IPS DF 6.9 (cell line): ENCODE measurements around the gene TOMM40.

ENCODE experiments used
- DNase-seq: peaks from one replicate; pipeline ENCODE4 v3.0.0-alpha.2; 2013; ENCODE audit warnings: low read depth, low spot score
- H3K27ac ChIP-seq: one replicate; pipeline ENCODE4 v1.5.1; 2013; ENCODE audit warnings: low read length, control low read depth
- H3K27me3 ChIP-seq: 2 replicates; pipeline ENCODE4 v1.6.1; 2013; ENCODE audit warnings: mild to moderate bottlenecking, low read length; ENCODE audit not compliant: control insufficient read depth, insufficient read depth
- H3K36me3 ChIP-seq: 2 replicates; pipeline ENCODE4 v1.6.1; 2013; ENCODE audit warnings: low read length; ENCODE audit not compliant: control insufficient read depth, insufficient read depth
- H3K4me1 ChIP-seq: 2 replicates; pipeline ENCODE4 v1.6.1; 2013; ENCODE audit warnings: low read length; ENCODE audit not compliant: control insufficient read depth, insufficient read depth
- H3K4me3 ChIP-seq: 2 replicates; pipeline ENCODE4 v1.5.1; 2013; ENCODE audit warnings: mild to moderate bottlenecking, low read length
- H3K9me3 ChIP-seq: 2 replicates; pipeline ENCODE4 v1.6.1; 2013; ENCODE audit warnings: low read length, inconsistent platforms; ENCODE audit not compliant: control insufficient read depth, insufficient read depth
- WGBS: extraction: QIAGEN DNeasy Blood & Tissue Kit; methylation state at CpG from one replicate; pipeline ENCODE4 v1.1.7; 2013; ENCODE audit warnings: mixed read lengths, missing lambda C conversion rate; ENCODE audit not compliant: insufficient read length, insufficient coverage; 5-methylcytosine and 5-hydroxymethylcytosine counted together

The TOMM40 gene

DNA sequence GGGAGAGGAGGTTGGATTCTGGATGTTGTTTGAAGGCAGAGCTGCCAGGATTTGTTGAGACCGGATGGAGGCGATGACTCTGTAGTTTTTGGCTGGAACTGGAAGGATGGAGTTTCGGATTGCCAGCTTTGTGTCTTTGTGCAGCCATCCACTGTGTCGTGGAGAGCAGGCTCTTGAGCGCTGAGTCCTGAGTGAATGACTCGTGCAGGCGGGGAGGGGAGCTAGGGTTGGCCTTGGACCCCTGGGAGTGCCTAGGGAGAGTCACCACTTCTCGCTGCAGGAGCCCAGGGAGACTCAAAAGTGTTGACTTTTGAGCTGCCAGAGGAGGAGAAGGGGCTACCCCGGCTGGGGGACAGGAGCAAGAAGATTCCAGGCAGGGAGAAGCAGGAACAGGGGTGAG is 3.9 kb downstream of the TOMM40 start:
- no peaks in the 10 kb centered on the region for H3K27me3 ChIP-seq
- no peaks in the 10 kb centered on the region for H3K4me1 ChIP-seq
- no peaks in the 10 kb centered on the region for H3K9me3 ChIP-seq
- WGBS = no CpG with 5 or more reads among the region's 9 CpGs
- H3K4me3 ChIP-seq = no peak overlapping the region
- no peak for DNase-seq
- peaks cover 37% of the 10 kb centered on the region for H3K36me3 ChIP-seq
- no peak overlapping the region for H3K27ac ChIP-seq

- Histone ChIP-seq H3K4me1 (no peaks in the 10 kb centered on the region), H3K9me3 (no peaks in the 10 kb centered on the region), H3K27me3 (no peaks in the 10 kb centered on the region), H3K36me3 (peaks cover 52% of the 10 kb centered on the region), H3K27ac (no peak overlapping the region), H3K4me3 (no peak overlapping the region)
- no CpG with 5 or more reads among the region's 8 CpGs for WGBS
- no peak for DNase-seq
Measured at GRCh38 chr19:44897835-44898234, 6.8 kb downstream of the TOMM40 start.

- H3K9me3 ChIP-seq = no peaks in the 10 kb centered on the region
- no peaks in the 10 kb centered on the region for H3K27me3 ChIP-seq
- WGBS = no CpG with 5 or more reads among the region's 19 CpGs
- no peak overlapping the region for H3K4me3 ChIP-seq
- H3K27ac ChIP-seq = no peak overlapping the region
- peaks cover 2% of the 10 kb centered on the region; the same call in 1 of the 2 replicates for H3K4me1 ChIP-seq
- H3K36me3 ChIP-seq = peaks cover 35% of the 10 kb centered on the region
- no peak for DNase-seq
Measured at GRCh38 chr19:44900328-44901244, 9.5 kb downstream of the TOMM40 start.

DNA sequence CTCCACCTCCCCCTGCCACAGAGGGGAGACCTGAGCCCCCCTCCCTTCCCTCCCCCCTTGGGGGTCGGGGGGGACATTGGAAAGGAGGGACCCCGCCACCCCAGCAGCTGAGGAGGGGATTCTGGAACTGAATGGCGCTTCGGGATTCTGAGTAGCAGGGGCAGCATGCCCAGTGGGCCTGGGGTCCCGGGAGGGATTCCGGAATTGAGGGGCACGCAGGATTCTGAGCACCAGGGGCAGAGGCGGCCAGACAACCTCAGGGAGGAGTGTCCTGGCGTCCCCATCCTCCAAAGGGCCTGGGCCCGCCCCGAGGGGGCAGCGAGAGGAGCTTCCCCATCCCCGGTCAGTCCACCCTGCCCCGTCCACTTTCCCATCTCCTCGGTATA is 12.2 kb downstream of the TOMM40 start:
- Histone ChIP-seq H3K36me3 (peaks cover 27% of the 10 kb centered on the region), H3K27ac (no peak overlapping the region), H3K27me3 (no peaks in the 10 kb centered on the region), H3K4me3 (no peak overlapping the region), H3K4me1 (peaks cover 2% of the 10 kb centered on the region; the same call in 1 of the 2 replicates), H3K9me3 (no peaks in the 10 kb centered on the region)
- WGBS = no CpG with 5 or more reads among the region's 15 CpGs
- DNase-seq = no peak

GRCh38 chr19:44903602-44904425 is 12.8 kb downstream of the TOMM40 start:
- Histone ChIP-seq H3K4me3 (no peak overlapping the region), H3K9me3 (no peaks in the 10 kb centered on the region), H3K36me3 (peaks cover 32% of the 10 kb centered on the region), H3K4me1 (peaks cover 2% of the 10 kb centered on the region; the same call in 1 of the 2 replicates), H3K27me3 (no peaks in the 10 kb centered on the region), H3K27ac (no peak overlapping the region)
- no CpG with 5 or more reads among the region's 24 CpGs for WGBS
- no peak for DNase-seq

GRCh38 chr19:44904426-44904994 is 13.5 kb downstream of the TOMM40 start:
- no peak overlapping the region for H3K27ac ChIP-seq
- WGBS = no CpG with 5 or more reads among the region's 12 CpGs
- no peaks in the 10 kb centered on the region for H3K27me3 ChIP-seq
- DNase-seq = no peak
- peaks cover 2% of the 10 kb centered on the region; the same call in 1 of the 2 replicates for H3K4me1 ChIP-seq
- H3K4me3 ChIP-seq = no peak overlapping the region
- no peaks in the 10 kb centered on the region for H3K9me3 ChIP-seq
- H3K36me3 ChIP-seq = peaks cover 37% of the 10 kb centered on the region

DNA sequence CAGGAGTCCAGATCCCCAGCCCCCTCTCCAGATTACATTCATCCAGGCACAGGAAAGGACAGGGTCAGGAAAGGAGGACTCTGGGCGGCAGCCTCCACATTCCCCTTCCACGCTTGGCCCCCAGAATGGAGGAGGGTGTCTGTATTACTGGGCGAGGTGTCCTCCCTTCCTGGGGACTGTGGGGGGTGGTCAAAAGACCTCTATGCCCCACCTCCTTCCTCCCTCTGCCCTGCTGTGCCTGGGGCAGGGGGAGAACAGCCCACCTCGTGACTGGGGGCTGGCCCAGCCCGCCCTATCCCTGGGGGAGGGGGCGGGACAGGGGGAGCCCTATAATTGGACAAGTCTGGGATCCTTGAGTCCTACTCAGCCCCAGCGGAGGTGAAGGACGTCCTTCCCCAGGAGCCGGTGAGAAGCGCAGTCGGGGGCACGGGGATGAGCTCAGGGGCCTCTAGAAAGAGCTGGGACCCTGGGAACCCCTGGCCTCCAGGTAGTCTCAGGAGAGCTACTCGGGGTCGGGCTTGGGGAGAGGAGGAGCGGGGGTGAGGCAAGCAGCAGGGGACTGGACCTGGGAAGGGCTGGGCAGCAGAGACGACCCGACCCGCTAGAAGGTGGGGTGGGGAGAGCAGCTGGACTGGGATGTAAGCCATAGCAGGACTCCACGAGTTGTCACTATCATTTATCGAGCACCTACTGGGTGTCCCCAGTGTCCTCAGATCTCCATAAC is 14.5 kb downstream of the TOMM40 start, which contains the start of gene APOE:
APOE (plus strand) TSS at position 360 of the 724 bp plus-strand sequence. CDS start 829 bp downstream, outside the sequence.
- Histone ChIP-seq H3K27ac (no peak within 1 kb of the TSS), H3K4me3 (peak within 1 kb of the TSS; percentile 59), H3K9me3 (no peaks in the 10 kb centered on the region), H3K4me1 (peaks cover 2% of the 10 kb centered on the region; the same call in 1 of the 2 replicates), H3K36me3 (peaks cover 28% of the 10 kb centered on the region), H3K27me3 (no peaks in the 10 kb centered on the region)
- no CpG with 5 or more reads among the region's 20 CpGs for WGBS
- DNase-seq = no peak

- peaks cover 22% of the 10 kb centered on the region for H3K36me3 ChIP-seq
Measured at GRCh38 chr19:44907613-44908012, 16.6 kb downstream of the TOMM40 start.

DNA sequence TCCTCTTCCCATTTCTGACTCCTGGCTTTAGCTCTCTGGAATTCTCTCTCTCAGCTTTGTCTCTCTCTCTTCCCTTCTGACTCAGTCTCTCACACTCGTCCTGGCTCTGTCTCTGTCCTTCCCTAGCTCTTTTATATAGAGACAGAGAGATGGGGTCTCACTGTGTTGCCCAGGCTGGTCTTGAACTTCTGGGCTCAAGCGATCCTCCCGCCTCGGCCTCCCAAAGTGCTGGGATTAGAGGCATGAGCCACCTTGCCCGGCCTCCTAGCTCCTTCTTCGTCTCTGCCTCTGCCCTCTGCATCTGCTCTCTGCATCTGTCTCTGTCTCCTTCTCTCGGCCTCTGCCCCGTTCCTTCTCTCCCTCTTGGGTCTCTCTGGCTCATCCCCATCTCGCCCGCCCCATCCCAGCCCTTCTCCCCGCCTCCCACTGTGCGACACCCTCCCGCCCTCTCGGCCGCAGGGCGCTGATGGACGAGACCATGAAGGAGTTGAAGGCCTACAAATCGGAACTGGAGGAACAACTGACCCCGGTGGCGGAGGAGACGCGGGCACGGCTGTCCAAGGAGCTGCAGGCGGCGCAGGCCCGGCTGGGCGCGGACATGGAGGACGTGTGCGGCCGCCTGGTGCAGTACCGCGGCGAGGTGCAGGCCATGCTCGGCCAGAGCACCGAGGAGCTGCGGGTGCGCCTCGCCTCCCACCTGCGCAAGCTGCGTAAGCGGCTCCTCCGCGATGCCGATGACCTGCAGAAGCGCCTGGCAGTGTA is 17.2 kb downstream of the TOMM40 start:
- H3K9me3 ChIP-seq = no peaks in the 10 kb centered on the region
- no peaks in the 10 kb centered on the region for H3K27me3 ChIP-seq
- no CpG with 5 or more reads among the region's 46 CpGs for WGBS
- H3K27ac ChIP-seq = no peak overlapping the region
- H3K4me3 ChIP-seq = no peak overlapping the region
- H3K36me3 ChIP-seq = peaks cover 18% of the 10 kb centered on the region
- H3K4me1 ChIP-seq = peaks cover 4% of the 10 kb centered on the region
- no peak for DNase-seq

More at GRCh38 chr19:44907613-44908012, 16.6 kb downstream of the TOMM40 start:
- Histone ChIP-seq H3K27ac (no peak overlapping the region), H3K4me1 (peaks cover 4% of the 10 kb centered on the region), H3K4me3 (no peak overlapping the region), H3K27me3 (no peaks in the 10 kb centered on the region), H3K9me3 (no peaks in the 10 kb centered on the region)
- no peak for DNase-seq
- no CpG with 5 or more reads among the region's 12 CpGs for WGBS
